SIG-M5 (cell line): Measurements from ENCODE around the gene CD33.
"Not testable (repeated sequence)": the region's sequence is repeated elsewhere in the genome, so short reads cannot be mapped to it uniquely, and the experiment has no call there.

ENCODE experiments used
- DNase-seq: peaks from one replicate; lab custom pipeline; 2025; lab: John Stamatoyannopoulos, UW

The CD33 gene

DNA sequence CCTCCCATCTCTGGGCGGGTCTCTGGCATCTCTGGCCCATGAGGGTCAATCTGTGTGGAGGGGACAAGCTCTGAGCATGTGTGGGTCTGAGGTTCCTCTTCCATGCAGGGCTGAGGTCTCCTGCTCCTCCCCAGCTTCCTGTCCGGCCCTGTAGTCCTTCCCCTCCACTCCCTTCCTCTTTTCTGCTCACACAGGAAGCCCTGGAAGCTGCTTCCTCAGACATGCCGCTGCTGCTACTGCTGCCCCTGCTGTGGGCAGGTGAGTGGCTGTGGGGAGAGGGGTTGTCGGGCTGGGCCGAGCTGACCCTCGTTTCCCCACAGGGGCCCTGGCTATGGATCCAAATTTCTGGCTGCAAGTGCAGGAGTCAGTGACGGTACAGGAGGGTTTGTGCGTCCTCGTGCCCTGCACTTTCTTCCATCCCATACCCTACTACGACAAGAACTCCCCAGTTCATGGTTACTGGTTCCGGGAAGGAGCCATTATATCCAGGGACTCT, at the start of gene CD33:
TSS of gene CD33 (plus strand) at position 183 of the 496 bp plus-strand sequence. CDS start at position 222, 39 bp downstream.
- not testable (repeated sequence) for DNase-seq

DNA sequence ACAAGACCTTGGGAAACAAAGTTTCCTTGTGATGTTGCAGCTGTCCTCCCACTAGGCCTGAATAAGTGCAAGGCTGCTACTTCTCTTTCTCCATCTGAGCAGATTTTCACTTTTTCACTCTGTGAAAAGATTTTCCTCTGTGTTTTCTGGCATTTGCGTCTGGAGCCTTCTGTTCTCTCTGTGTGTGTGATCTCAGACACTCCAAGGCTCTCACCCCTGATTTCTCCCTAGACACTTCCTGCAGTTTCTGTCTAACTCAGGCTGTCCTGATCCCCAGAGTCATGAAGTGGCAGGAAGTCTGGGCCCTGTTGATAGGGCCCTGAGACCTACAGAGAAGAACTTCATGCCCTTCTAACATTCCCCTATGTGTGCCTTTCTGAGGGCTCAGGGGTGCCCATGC, 45.6 kb upstream of the CD33 start:
- DNase-seq = no peak

DNA sequence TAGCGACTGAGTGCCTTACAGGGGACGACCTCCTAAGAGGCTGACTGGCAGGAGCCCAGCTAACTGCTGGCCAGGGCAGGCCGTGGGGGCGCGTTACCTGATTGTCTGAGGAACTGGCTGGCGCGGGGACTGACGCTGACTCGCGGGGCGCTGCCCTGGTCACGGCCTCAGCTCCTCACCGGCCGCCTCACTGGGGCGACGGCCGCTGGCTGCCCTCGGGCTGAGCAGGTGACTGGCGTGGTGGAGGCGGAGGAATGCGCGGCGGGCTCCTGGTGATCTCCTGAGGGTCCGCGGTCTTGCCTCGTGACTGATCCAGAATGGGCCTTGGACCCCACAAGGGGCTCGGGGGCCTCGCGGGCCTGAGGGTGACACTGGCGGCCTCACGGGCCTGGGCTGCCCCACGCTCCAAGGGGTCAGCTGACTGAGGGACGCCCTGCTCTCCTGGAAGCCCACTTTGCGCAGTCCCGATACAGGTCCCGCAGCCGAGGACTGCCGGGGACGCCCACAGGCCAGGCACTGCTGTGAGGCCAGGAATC, 43.4 kb upstream of the CD33 start:
- DNase-seq = no peak

- DNase-seq = no peak
Measured at GRCh38 chr19:51181913-51182419, 42.9 kb upstream of the CD33 start.

DNA sequence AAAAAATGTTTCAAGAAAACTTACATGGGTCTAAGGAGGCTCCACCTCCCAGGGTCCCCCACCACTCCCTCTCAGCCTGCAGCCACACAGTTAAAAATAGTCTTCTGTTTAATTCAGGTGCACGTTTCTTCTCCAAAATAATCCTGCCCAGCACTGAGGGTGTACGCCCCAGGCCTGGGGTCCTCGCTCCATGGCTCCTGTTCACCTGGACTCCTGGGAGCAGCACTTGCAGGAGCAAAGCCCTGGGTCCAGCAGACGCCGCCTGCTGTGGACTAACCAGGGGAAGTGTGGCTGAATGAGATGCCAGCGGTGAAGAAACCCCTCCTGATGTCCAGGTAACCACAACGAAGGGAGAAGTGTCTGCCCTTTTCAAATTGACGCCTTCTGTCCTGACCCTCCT, 41.3 kb upstream of the CD33 start:
- no peak for DNase-seq

DNA sequence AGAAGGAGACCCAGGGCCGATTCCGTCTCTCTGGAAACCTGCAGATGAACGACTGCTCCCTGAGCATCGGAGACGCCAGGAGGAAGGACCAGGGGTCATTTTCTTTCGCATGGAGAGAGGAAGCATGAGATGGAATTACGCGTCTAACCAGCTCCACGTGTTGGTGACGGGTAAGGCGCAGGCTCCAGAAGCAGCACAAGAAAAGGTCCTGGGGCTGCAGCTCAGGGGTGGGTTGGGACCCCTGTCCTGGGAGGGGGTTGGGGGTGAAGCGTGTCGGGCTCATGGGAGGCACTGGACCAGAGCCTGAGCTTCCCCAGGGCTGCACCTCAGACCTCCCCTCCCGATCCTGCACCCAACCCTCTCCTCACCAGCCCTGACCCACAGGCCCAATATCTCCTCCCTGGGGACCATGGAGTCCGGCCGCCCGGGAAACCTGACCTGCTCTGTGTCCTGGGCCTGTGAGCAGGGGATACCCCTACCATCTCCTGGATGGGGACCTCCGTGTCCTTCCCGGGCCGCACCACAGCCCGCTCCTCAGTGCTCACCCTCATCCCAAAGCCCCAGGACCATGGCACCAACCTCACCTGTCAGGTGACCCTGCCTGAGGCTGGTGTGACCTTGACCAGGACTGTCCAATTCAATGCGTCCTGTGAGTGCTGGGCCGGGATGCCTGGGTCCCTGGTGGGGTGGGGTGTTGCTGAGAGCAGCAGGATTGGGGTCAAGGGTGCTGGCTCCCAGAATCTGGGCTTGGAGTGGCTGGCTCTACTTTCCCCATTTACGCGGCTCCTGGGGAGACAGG, 39.6 kb upstream of the CD33 start:
- no peak for DNase-seq

GRCh38 chr19:51185868-51186215, 39.0 kb upstream of the CD33 start:
- no peak for DNase-seq

GRCh38 chr19:51186323-51186722, 38.6 kb upstream of the CD33 start:
- DNase-seq = no peak

DNA sequence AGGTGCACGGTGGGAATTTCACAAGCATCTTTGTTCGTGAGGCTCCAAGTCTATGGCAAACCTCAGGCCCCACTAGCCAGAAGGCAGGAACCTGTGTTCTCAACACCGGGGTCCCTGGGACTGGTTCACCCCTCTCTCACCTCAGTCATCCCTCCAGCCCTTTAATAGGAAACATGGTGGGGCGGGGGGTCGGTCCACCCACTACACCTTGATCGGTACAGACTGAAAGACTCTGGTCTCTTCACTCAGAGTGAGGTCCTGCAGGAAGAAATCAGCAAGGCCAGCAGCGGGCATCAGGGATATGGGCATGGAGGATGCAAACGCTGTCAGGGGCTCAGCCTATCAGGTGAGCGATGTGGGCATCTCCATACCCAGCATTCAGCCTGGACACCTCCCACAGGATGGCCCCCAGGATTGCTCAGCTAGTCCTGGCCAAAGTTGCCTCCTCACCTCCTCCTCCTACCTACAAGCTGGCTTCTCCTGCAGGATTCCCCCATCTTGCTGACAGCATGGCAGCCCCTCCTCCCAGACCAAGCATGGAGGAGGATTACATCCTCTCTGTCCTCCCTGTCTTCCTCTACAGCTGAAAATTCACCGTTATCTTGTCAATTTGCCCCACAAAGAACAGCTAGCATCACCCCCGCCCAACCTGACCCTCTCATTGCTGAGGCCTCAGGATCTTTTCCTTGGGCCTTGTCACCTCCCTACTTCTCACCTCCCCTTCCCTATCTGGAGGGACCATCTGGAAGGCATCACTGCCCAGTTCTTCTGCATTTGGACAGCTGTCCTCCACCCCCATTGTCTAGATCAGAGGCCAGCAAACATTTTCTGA, 37.3 kb upstream of the CD33 start:
- no peak for DNase-seq

- DNase-seq = no peak
Measured at GRCh38 chr19:51188227-51188559, 36.7 kb upstream of the CD33 start.

DNA sequence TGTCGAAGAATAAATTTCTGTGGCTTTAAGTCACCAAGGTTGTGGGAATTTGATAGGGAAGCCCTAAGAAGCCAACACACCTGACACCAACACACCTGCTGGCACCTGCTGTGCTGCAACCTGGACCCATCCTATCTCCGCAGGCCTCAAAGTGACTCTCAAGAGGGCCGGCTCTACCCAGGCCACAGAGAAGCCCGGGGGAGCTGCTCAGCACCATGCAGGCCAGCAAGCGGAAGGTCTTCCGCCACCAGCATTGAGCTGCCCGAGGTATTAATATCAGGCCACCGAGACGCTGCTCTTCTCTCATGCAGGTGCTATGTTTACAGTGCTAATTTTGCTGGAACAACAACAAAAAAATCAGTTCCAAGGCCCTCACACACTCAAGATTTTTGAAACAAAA, 32.2 kb upstream of the CD33 start:
- DNase-seq = no peak

GRCh38 chr19:51194527-51195315, 30.2 kb upstream of the CD33 start:
- no peak for DNase-seq

DNA sequence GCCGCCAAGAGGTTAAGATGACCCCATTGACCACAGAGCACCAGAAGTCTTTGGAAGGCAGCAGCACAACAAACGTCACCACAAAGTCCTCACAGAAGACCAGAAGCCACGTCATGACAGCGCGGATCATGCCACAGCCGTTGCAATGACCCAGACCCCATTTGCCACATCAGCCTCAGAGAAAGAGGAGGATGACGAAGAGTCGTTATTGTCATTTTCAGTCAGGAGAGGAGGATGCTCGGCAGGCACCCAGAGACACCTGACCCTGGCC, 29.6 kb upstream of the CD33 start:
- DNase-seq = no peak

DNA sequence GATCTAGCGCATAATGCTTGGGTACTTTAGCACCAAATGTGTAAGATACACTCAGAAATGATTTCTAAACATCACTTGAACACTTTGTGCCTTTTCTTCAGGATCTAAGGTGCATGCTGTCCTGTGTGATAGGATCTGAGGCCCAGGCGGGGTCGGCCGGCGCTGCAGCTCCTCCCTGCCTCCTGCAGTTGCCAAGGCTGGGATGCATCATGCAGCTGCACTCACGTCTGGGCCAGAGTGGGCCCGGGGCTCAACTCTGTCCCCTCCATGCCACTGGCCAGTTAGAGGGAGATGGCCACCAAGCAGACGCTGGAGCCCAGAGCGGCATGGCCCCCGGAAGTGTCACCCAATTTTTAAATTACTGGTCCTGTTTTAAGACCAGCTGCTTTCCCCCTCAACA, 29.3 kb upstream of the CD33 start:
- no peak for DNase-seq

DNA sequence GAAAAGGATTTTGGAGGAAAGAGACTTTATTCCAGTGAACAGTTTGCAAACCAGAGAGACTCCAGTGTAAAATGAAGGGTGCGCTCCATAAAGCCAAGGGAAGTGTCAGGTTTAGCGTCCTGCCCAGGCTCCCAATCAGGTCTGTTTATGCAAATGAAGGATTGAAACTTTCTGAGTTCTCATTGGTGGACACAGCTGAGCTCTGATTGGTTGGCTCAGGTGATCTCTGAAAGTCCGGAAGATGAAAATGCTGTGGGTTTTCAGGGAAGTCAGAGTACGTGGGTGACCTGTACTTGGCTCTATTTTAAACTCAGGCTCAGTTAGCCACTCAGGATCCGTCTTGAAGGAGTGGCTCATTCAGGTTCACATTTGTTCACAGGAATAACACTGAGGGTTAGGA, 28.7 kb upstream of the CD33 start:
- no peak for DNase-seq

GRCh38 chr19:51198641-51199040, 26.2 kb upstream of the CD33 start:
- no peak for DNase-seq

DNA sequence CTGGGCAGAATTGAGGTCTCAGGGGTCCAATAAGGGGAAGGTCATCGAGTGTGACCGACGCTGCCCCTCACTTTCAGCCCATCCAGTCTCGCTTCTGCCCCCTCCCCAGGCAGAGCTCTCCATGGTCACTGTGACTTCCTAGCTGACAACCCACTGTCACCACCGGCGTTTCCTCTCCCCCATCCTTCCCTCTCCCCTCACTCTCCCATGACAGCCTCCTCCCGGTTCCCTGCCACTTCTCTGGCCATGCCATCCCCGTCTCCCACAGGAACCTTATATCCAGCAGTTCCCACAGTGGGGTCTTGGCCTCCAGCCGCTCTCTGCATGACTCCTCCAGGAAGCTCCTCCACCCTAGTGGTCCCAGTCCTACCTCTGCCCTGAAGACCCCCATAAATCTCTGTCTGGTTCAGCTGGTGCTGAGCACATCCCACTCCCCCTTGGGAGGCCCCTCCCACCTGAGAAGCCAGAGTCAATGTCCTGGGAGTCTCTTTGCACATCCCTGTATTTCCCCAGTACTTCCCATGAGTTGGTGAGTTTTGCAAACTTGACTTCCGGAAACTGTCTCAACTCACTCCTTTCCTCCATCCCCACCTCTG, 24.7 kb upstream of the CD33 start:
- DNase-seq = no peak

DNA sequence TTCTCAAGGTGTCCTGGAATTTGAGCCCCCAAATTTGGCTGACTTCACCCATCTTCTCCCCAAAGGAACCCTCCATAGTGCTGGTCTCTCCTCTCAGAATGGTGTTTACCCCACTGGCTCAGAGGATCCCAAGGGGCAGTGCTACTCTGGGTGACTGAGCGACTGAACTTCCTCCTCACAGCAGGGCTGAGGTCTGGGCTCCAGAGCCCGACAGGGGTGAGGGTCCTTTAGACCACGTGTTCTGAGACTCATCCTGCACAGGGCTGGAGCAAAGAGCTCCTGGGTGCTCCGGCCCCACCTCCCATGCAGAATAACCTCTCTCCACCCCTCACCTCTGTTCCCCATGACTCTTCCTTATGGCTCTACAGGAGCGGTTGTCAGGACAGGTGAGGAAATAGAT, 23.2 kb upstream of the CD33 start:
- DNase-seq = no peak

GRCh38 chr19:51203916-51204315, 21.0 kb upstream of the CD33 start:
- DNase-seq = no peak

DNA sequence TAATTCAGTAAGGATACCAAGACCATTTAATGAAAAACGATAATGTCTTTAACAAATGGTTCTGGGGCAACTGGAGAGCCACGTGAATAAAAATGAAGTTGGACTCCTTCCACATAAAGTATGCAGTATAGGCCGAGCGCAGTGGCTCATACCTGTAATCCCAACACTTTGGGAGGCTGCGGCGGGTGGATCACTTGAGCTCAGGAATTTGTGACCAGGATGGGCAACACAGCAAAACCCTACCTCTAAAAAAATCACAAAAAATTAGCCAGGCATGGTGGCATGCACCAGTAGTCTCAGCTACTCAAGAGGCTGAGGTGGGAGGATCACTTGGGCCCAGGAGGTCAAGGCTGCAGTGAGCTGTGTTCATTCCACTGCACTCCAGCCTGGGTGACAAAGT, 20.6 kb upstream of the CD33 start:
- no peak for DNase-seq

GRCh38 chr19:51207747-51208146, 17.1 kb upstream of the CD33 start:
- DNase-seq = no peak

GRCh38 chr19:51210191-51210784, 14.6 kb upstream of the CD33 start:
- no peak for DNase-seq
